Keratinocyte (primary cell): ENCODE results near the gene ZNF454. TPM values are rescaled to one million over a fixed set of nuclear protein-coding genes. Genes with fewer than 3 reads are reported as not detected.
A peak's percentile ranks its signal among the peaks of the same experiment; 100 is the strongest.

Experiments
- DNase-seq: peaks from one replicate; pipeline ENCODE4 v3.0.0-alpha.2; 2011; ENCODE audit warnings: low read depth, missing footprints, low spot score
- FAIRE-seq: peaks from 2 replicates; lab custom pipeline; 2011; peaks lifted over from hg19 to GRCh38; lab: Jason Lieb, UNC
- H2AFZ ChIP-seq: 2 replicates; pipeline ENCODE4 v1.6.0; 2012; ENCODE audit warnings: low read length, control low read depth, inconsistent platforms; ENCODE audit not compliant: control insufficient read depth
- H3K27ac ChIP-seq: 2 replicates; pipeline ENCODE4 v1.5.1; 2011; ENCODE audit warnings: low read length; ENCODE audit not compliant: control insufficient read depth, insufficient read depth
- H3K27me3 ChIP-seq: 3 replicates; pipeline ENCODE4 v1.6.0; 2011; ENCODE audit warnings: low read length; ENCODE audit not compliant: control insufficient read depth, insufficient read depth; ENCODE audit errors: extremely low read depth
- H3K36me3 ChIP-seq, 2 experiments: 2 replicates in 1 of 2; 3 replicates in 1 of 2; pipeline ENCODE4 v1.5.1; 2011; ENCODE audit warnings: low read length in 2 of 2, mild to moderate bottlenecking in 1 of 2; ENCODE audit not compliant: control insufficient read depth in 2 of 2, insufficient read depth in 2 of 2; ENCODE audit errors: extremely low read depth in 1 of 2
- H3K4me1 ChIP-seq: 3 replicates; pipeline ENCODE4 v1.5.1; 2011; ENCODE audit warnings: low read length; ENCODE audit not compliant: control insufficient read depth, insufficient read depth; ENCODE audit errors: extremely low read depth
- H3K4me2 ChIP-seq: 3 replicates; pipeline ENCODE4 v1.6.0; 2011; ENCODE audit warnings: low read depth, low read length; ENCODE audit not compliant: control insufficient read depth, insufficient read depth; ENCODE audit errors: extremely low read depth
- H3K4me3 ChIP-seq, 3 experiments: fragments of 200-600 bp in 1 of 3; sonication (generic) in 1 of 3; 2 replicates in 2 of 3; 3 replicates in 1 of 3; pipeline ENCODE4 v1.5.1; 2011 to 2016; ENCODE audit warnings: low read length in 3 of 3, mild to moderate bottlenecking in 3 of 3, control low read depth in 2 of 3, inconsistent platforms in 1 of 3, low read depth in 1 of 3, mixed read lengths in 1 of 3, mixed run types in 1 of 3, moderate library complexity in 1 of 3; ENCODE audit not compliant: control insufficient read depth in 2 of 3, insufficient read depth in 2 of 3; ENCODE audit errors: extremely low read depth in 1 of 3
- H3K79me2 ChIP-seq: 2 replicates; pipeline ENCODE4 v1.6.0; 2012; ENCODE audit warnings: low read length; ENCODE audit not compliant: control insufficient read depth, insufficient read depth
- H3K9ac ChIP-seq: 3 replicates; pipeline ENCODE4 v1.6.0; 2011; ENCODE audit warnings: low read length; ENCODE audit not compliant: control insufficient read depth, insufficient read depth; ENCODE audit errors: extremely low read depth
- H3K9me1 ChIP-seq: 3 replicates; pipeline ENCODE4 v1.6.0; 2011; ENCODE audit warnings: low read length; ENCODE audit not compliant: control insufficient read depth, insufficient read depth; ENCODE audit errors: extremely low read depth
- H3K9me3 ChIP-seq: 2 replicates; pipeline ENCODE4 v1.5.1; 2012; ENCODE audit warnings: low read depth, low read length; ENCODE audit not compliant: control insufficient read depth
- H4K20me1 ChIP-seq: 3 replicates; pipeline ENCODE4 v1.6.0; 2011; ENCODE audit warnings: low read length; ENCODE audit not compliant: control insufficient read depth, insufficient read depth; ENCODE audit errors: extremely low read depth
- EZH2 ChIP-seq: IDR thresholded peaks from one replicate; pipeline ENCODE4 v1.6.1; 2012; ENCODE audit warnings: inconsistent platforms, mild to moderate bottlenecking, low read length, moderate library complexity
- dilution Hi-C: fragments of 300-500 bp; cut with MboI; formaldehyde crosslinking; loops from one replicate; pipeline ENCODE4 v1.7.0; 2020; ENCODE audit warnings: low sequenced_read_pairs; ENCODE audit not compliant: extremely low pct_ligation_motif_present
- polyA plus RNA-seq, 5 experiments: library from polyadenylated mRNA; depleted of rRNA in 3 of 5; stranded (reverse) in 3 of 5; stranded (forward) in 1 of 5; unstranded in 1 of 5; fragments of >200 nt; gene quantifications; 1 replicate in 1 of 5; 2 replicates in 3 of 5; 3 replicates in 1 of 5; pipeline versions ENCODE4 v1.2.1 to v1.2.3, GENCODE V29; 2011 to 2012; ENCODE audit warnings: missing spikeins in 2 of 5, low read depth in 1 of 5, low replicate concordance in 1 of 5
- TF ChIP-seq, protein P1 (sequence below), 3 experiments: IDR thresholded peaks in 1 of 3; conservative IDR thresholded peaks in 1 of 3; optimal IDR thresholded peaks in 1 of 3; 2 replicates in 2 of 3; 3 replicates in 1 of 3; pipeline versions ENCODE3 to v1.5.1; 2011; ENCODE audit warnings: low read length in 3 of 3, mild to moderate bottlenecking in 3 of 3, moderate library complexity in 2 of 3, control low read depth in 1 of 3, inconsistent platforms in 1 of 3; ENCODE audit not compliant: insufficient read depth in 2 of 3; ENCODE audit errors: extremely low read depth in 1 of 3

The ZNF454 gene
- polyA plus RNA-seq, 1 donor (not counting 4 experiments of a cell fraction or from before 2014, with no cell fraction given) = 0.08 TPM

DNA sequence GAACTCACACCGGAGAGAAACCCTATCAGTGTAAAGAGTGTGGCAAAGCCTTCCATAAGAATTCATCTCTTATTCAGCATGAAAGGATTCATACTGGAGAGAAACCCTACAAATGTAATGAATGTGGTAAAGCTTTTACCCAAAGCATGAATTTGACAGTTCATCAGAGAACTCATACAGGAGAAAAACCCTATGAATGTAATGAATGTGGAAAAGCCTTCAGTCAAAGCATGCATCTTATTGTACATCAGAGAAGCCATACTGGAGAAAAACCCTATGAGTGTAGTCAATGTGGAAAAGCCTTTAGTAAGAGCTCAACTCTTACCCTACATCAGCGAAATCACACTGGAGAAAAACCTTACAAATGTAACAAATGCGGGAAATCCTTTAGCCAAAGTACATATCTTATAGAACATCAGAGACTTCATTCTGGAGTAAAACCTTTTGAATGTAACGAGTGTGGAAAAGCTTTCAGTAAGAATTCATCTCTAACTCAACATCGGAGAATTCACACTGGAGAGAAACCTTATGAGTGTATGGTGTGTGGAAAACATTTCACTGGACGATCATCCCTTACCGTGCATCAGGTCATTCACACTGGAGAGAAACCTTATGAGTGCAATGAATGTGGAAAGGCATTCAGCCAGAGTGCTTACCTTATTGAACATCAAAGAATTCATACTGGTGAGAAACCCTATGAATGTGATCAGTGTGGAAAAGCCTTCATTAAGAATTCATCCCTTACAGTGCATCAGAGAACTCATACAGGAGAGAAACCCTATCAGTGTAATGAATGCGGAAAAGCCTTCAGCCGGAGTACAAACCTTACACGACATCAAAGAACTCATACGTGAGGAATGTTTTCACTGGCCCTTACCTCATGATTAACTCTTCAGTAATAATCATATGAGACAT lies 8.9 kb upstream of the ZNF454 start:
- dilution Hi-C loops = no loop called here
- H4K20me1 ChIP-seq = no peaks in the 10 kb centered on the region
- TF ChIP-seq, protein P1, sequence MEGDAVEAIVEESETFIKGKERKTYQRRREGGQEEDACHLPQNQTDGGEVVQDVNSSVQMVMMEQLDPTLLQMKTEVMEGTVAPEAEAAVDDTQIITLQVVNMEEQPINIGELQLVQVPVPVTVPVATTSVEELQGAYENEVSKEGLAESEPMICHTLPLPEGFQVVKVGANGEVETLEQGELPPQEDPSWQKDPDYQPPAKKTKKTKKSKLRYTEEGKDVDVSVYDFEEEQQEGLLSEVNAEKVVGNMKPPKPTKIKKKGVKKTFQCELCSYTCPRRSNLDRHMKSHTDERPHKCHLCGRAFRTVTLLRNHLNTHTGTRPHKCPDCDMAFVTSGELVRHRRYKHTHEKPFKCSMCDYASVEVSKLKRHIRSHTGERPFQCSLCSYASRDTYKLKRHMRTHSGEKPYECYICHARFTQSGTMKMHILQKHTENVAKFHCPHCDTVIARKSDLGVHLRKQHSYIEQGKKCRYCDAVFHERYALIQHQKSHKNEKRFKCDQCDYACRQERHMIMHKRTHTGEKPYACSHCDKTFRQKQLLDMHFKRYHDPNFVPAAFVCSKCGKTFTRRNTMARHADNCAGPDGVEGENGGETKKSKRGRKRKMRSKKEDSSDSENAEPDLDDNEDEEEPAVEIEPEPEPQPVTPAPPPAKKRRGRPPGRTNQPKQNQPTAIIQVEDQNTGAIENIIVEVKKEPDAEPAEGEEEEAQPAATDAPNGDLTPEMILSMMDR (optimal IDR thresholded peaks at IDR 0.05 in 1 of 3, IDR thresholded peaks at IDR 0.05 in 1 of 3, conservative IDR thresholded peaks at IDR 0.05 in 1 of 3; ENCODE audit: extremely low read depth in 1 of 3, insufficient read depth in 2 of 3, low read length in 3 of 3) = no peak
- TF ChIP-seq EZH2 = no peak
- no peaks in the 10 kb centered on the region for H3K79me2 ChIP-seq
- DNase-seq (no peak), FAIRE-seq (no peak)
- no peak overlapping the region for H3K4me3 ChIP-seq
- no peak overlapping the region for H2AFZ ChIP-seq
- H3K27me3 ChIP-seq = no peaks in the 10 kb centered on the region
- H3K9me3 ChIP-seq = peaks cover 26% of the 10 kb centered on the region
- H3K27ac ChIP-seq = no peak overlapping the region
- H3K9me1 ChIP-seq = no peaks in the 10 kb centered on the region
- H3K36me3 ChIP-seq = no peaks in the 10 kb centered on the region
- H3K4me1 ChIP-seq = no peaks in the 10 kb centered on the region
- no peak overlapping the region for H3K4me2 ChIP-seq
- no peak overlapping the region for H3K9ac ChIP-seq

DNA sequence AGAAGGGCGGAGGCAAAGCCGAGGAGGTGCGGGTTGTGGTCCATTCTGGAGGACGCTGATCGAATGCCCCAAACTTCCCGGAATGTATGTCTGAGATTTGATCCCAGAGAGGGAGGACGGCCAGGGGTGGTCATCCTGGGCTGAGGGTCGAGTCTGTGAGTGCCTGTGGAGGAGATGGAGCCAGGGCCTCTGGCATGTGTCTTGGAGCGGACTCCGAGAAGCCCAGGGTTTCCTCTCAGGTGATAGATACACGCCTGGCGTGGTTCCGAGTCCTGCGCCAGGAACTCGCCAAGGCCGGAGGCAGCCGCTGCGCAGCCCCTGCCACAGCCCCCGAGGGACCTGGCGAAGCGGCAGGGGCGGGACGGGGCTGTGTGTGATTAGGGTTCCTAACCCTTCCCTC lies 363 bp downstream of the ZNF454 start:
- peak overlapping the region; percentile 19 for H3K4me2 ChIP-seq
- DNase-seq (no peak), FAIRE-seq (no peak)
- peak overlapping the region; percentile 41 for H2AFZ ChIP-seq
- TF ChIP-seq, protein P1 (optimal IDR thresholded peaks at IDR 0.05 in 1 of 3, IDR thresholded peaks at IDR 0.05 in 1 of 3, conservative IDR thresholded peaks at IDR 0.05 in 1 of 3; ENCODE audit: extremely low read depth in 1 of 3, insufficient read depth in 2 of 3, low read length in 3 of 3) = no peak
- no peak for TF ChIP-seq EZH2
- dilution Hi-C loops = no loop called here
- peaks cover 23% of the 10 kb centered on the region for H3K9me3 ChIP-seq
- H3K79me2 ChIP-seq = no peaks in the 10 kb centered on the region
- H4K20me1 ChIP-seq = no peaks in the 10 kb centered on the region
- no peak overlapping the region for H3K27ac ChIP-seq
- H3K27me3 ChIP-seq = peaks cover 8% of the 10 kb centered on the region
- H3K9ac ChIP-seq = no peak overlapping the region
- no peaks in the 10 kb centered on the region for H3K4me1 ChIP-seq
- H3K9me1 ChIP-seq = no peaks in the 10 kb centered on the region
- peak overlapping the region in 2 of 3 experiments; percentile 17 to 31 for H3K4me3 ChIP-seq
- no peaks in the 10 kb centered on the region for H3K36me3 ChIP-seq
